NCI-H2029 treated with DMSO at 0.1 percent for 48 hours (cell line): Measurements from ENCODE around the gene SYT1.

Experiments used
- DNase-seq: peaks from one replicate; lab custom pipeline; 2025; lab: John Stamatoyannopoulos, UW

Gene SYT1

DNA sequence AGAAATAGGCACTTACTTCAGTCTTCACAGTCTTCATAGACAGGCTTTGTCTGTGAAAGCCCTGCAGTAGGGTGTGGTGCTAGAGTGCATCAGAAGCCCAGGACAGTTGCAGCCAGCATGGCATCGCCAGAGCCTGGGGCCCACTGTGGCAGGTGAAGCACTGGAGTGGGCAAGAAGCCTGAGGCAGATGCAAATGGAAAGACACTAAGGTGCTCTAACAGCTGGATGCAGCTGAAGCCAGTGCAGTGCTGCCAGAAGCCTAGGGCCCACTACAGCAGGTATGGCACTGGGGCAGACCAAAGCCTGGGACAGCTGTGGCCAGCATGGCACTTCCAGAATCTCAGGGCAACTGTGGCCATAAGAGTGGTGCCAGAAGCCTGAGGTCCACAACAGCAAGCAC is 358.6 kb downstream of the SYT1 start:
- no peak for DNase-seq

- no peak for DNase-seq
These were observed 359.2 kb downstream of the SYT1 start for GRCh38 chr12:79223761-79224160.

- no peak for DNase-seq
These were observed 362.5 kb downstream of the SYT1 start for GRCh38 chr12:79227091-79227490.

DNA sequence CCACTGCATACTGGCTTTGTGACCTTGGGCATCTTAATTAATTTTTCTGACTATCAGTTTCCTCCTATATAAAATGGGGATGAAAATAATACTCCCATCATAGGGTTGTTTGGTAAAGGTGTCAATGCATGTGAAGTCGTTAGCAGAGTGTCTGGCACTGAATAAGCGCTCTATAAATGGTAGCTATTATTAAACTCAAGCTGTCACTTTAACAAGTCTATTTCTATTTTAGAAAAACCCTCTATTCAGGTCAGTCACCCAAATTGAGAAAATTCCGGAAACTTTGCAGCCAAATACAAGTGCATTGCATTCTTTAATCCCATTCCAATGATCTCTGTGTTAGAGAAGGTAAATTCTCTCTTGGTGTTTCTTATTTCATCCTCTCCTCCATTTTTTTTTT is 363.1 kb downstream of the SYT1 start:
- no peak for DNase-seq

DNA sequence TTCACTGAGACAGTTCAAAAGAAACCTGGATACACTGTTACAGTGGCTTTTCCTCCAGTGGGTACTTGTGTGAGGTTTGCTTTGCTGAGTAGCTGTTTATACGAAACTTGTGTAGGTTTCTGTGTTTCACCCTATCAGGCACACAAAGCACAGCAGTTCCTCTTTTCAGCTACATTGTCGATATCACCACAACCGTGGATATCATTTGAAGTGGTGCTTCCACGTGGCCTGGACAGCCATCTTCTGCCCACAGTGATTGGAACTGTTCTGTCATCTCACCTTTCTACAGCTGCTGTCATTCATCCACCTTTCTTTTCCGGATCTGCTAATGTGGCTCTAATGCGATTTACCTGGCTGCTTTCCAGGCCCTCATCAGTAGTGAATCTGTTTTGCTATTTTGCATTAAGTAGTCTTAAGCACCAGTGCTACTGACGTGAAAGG is 368.8 kb downstream of the SYT1 start:
- DNase-seq = peak; percentile 95

GRCh38 chr12:79236920-79237319 is 372.3 kb downstream of the SYT1 start:
- DNase-seq = no peak

DNA sequence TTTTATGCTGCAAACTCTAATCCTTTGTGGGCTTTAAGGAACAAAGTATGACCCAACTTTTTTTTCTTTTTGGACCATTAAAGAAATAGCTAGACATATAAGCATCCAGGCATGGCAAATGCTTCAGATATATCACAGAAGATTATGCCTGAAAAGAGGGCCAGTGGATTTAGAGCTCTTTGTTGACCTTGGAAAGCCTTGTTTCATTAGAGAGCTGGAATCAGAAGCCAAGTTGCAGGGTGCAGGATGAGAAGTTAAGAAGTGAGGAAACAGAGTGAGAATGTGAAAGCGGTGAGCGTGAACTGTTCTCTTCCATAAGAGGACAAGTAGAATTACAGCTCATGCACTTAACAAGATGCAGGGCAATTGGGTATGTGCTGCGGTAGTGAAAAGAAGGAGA is 373.7 kb downstream of the SYT1 start:
- DNase-seq = no peak

- DNase-seq = no peak
These were observed 382.9 kb downstream of the SYT1 start for GRCh38 chr12:79247494-79247893.

DNA sequence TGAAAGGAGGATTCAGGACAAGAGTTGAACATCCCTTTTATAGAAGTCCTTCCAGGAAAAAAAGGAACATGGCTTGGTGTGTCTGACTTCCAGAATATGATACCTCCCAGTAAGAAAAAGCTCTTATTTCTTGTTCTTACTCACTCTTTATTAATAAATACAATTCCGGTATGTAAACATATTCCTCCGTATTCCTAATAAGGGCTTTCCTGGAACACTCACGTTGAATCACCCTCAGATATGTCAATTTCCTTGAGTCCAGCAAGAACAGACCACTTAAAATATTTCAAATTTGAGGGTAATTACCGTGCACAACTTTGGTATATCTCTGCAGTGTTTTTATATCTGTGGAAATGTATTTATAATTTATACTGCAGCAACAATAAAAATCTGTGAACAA is 385.6 kb downstream of the SYT1 start:
- no peak for DNase-seq

DNA sequence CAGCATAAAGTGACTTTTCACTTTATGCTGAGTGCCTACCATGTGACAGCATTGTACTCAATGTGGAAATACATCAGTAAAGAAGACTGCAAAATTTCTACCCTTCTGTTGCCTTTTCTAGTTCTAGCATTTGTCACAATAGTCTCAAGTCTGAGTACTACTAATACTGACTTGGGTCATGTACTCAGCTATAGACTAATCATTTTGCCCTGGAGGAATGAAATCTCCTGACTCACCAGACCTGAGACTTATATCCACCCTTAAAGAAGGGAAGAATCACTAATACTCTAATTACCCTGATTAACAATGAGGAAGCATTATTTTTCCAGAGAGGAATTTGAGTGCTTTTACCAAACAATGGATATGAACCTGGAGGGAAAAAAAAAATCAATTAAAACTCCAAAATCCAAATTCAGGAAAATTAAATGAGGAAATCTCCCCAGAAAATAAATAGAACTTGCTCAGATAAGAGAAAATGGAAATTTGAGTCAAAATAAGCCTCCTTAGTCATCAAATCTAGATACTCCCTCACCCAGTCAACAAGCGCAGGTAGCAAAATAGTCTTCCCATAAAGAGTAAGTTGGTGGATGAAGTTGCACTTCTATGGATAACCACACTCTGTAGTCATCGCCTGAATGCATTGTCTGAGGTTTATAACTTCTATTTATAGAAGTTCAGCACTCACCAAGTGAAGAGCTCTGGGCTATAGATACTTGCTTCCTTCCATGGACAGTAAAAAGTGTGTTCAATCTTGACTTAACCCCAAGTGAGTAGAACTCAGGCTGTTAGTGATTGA is 386.6 kb downstream of the SYT1 start:
- no peak for DNase-seq

GRCh38 chr12:79252358-79253075 is 387.9 kb downstream of the SYT1 start:
- DNase-seq = no peak

DNA sequence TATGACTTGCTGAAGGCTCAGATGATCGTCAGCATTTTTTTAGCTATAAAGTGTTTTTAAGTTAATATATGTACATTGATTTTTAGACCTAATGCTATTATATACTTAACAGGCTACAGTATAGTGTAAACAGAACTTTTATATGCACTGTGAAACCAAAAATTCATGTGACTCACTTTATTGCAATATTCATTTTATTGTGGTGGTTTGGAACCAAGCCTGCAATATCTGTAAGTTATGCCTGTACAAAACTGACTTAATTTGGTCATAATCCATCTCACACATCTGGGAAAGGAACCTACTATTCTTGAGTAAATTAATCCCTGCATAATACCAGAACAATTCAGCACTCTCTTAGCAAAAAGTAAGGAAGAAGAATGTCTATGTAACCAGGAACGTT is 390.7 kb downstream of the SYT1 start:
- DNase-seq = no peak

- DNase-seq = no peak
These were observed 396.3 kb downstream of the SYT1 start for GRCh38 chr12:79260923-79261322.

DNA sequence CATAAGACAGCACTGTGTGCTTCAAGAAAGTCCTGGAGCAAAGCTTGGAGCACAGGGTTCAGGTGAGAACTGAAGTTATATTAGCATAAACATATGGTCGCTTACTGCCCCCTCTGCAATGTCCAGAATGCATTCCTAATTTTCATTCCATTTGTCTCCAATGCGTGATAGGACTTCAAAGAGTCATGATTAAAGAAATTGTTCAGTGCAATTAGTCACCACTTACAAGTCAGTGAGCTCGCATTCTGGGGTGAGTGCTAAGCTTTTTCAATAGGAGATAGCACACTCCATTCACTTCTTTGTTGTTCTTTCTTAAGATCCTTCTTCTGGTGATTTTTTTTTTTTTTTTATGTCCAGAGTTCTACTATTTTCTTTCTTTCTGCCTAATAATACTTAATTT is 398.4 kb downstream of the SYT1 start:
- DNase-seq = no peak

DNA sequence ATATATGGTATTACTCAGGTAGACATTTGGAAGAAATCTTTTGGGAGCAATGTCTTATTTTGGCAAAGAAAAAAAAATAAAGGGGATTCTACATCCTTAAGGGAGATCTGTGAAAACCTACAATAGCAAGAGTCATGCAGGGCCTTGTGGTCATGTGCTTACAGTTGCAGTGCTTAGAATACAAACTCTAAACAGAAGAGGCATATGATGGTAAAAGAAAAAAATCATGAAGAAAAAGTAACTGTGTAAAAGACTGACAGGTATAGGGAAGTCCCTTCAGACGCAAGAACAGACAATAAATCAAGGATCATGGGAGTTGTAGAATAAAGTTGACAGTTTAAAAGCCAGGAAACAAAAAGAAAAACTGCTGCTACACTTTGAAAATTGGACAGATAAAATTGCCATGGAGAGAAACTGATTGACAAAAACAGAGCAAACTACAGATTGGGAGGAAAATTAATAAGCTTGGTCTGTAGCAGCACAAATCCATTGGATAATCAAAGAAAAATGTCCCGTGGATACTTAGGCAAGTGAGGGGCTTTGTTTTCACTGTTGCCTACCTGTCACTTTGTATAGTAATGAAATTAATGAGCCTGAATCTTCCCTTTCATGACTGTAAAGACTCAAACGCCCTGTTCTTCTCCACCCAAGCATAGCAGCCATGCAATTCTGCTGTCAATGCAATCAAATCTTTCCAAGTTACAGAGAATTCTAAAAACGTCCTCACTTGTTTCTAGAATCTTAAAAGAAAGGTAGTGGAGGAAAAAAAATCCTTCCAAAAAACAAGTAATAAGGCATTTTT is 402.0 kb downstream of the SYT1 start:
- DNase-seq = no peak

DNA sequence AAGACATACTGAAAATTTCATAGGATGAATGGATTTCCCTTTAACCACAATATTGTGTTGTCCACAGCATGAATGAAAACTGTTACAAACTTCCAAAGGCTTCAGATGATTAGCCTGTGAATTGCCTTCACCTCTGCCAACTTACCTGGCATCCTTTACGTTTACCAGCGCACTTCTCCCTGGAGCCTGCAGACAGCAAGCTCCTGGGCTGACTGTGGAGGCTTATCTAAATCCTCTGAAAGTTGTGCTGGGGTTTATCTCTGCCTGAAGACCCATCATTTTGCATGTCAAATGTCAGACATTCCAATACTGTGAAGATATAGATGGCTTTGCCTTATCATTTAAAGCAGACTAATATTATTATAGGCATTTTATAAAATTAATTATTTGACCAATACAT is 403.0 kb downstream of the SYT1 start:
- DNase-seq = no peak

DNA sequence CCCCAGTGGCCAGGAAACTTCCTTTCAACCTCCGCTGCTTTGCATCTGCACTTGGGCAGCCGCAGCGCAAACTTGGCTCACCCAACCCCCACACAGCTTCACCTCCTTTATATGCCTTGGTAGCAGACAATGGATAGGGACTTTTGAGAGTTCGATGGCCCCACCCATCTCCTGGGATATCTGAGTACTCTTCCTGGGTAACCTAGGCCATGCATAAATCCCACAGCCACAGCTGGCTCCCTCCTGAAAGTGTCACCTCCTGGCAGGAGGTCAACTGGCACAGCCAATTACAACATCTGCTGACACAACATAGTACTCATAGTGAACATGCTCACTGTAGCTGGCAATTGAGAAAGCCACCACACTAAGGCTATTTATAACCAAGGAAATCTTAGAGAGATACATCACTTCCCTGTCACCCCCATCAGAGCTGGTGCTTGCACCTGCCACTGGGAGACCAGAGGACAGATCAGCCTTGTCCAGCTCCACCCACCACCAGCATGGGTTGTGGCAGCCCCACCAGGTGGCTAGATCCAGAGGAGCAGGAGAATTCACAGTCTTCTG is 410.0 kb downstream of the SYT1 start:
- peak; percentile 77 for DNase-seq

DNA sequence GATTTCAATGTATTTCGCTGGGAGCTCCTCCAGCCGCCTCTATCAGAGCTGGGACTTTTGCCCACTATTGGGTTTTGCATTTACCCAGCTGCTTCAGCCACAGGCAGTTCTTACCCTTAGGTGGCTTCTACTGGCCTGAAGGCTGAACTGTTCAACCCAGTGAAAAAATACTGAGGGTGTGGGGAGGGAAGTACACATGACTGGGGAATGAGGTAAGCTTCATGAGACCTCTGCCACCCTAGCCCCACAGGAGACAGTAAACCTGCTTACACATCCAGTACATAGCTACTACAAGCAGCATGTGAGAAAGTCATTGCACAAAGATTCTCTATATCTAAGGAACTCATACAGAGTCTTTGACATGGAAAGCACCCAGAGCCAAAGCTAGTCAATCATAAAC is 411.1 kb downstream of the SYT1 start:
- no peak for DNase-seq

DNA sequence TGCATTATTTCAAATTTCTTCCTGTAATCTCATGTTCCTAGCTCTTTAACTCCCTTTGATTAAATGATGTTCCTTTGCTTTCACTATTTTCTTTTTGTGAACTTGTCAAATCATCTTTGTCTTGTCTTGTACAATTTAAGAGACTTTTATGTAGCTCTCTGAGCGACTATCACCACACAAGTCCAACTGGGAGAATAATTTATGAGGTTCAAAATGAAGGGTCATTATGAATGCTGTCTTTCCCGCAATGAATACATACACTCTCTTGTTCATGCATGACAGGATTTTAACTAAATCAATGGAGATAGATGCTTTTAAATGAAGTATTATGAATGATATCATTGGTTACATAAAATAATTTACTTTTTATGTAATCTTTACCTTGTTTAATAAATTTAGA is 418.8 kb downstream of the SYT1 start:
- no peak for DNase-seq

DNA sequence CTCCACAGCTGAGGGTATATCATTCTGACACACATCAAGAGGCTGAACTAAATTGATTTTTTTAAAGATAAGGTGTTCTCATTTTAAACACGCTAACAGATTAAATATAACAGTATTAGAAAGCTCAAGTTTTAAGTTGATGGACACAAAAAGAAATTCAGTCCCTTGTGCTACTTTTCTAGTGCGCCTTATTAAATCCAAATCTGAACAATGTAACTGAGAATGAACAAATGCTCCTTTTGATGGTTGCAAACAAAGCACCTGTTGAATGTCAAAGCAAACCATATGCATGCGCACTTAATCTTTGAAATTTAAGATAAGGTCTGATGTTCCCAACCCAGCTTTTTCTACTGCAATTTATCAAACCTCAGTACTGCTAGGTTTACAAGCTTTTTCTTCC is 424.3 kb downstream of the SYT1 start:
- DNase-seq = no peak

GRCh38 chr12:79291711-79292110 is 427.1 kb downstream of the SYT1 start:
- no peak for DNase-seq

- no peak for DNase-seq
These were observed 430.0 kb downstream of the SYT1 start for GRCh38 chr12:79294590-79294989.
